Kidney (tissue), 14 donors: Measurements from ENCODE around the gene ST14. TPM values are rescaled to one million over a fixed set of nuclear protein-coding genes. Genes with fewer than 3 reads are reported as not detected.

Experiments used
- DNase-seq, 5 donors: peaks; one replicate each; pipeline ENCODE4 v3.0.0-alpha.2; 2013 to 2020
- FAIRE-seq: peaks from 2 replicates; lab custom pipeline; 2012; peaks lifted over from hg19 to GRCh38; lab: Jason Lieb, UNC
- H3K27ac ChIP-seq, 2 donors: one replicate each; pipeline ENCODE4 v1.7.0; 2013; ENCODE audit warnings: low read depth in 2 of 2, low read length in 2 of 2, inconsistent platforms in 1 of 2
- H3K27me3 ChIP-seq: one replicate; pipeline ENCODE4 v1.7.1; 2013; ENCODE audit warnings: low read length, inconsistent platforms; ENCODE audit not compliant: control insufficient read depth, insufficient read depth
- H3K36me3 ChIP-seq, 3 donors: one replicate each; pipeline versions ENCODE4 v1.7.0 to v1.7.1; 2013; ENCODE audit warnings: low read length in 3 of 3, control low read depth in 1 of 3, inconsistent platforms in 1 of 3; ENCODE audit not compliant: insufficient read depth in 3 of 3, control insufficient read depth in 2 of 3
- H3K4me1 ChIP-seq, 3 donors: one replicate each; pipeline versions ENCODE4 v1.7.0 to v1.7.1; 2013; ENCODE audit warnings: low read length in 3 of 3, inconsistent platforms in 1 of 3, low read depth in 1 of 3; ENCODE audit not compliant: control insufficient read depth in 2 of 3, insufficient read depth in 2 of 3
- H3K4me3 ChIP-seq, 3 donors: one replicate each; pipeline versions ENCODE4 v1.7.0 to v1.8.1; 2013; ENCODE audit warnings: low read length in 3 of 3, control low read depth in 1 of 3, inconsistent platforms in 1 of 3
- H3K9ac ChIP-seq, 3 donors: one replicate each; pipeline versions ENCODE4 v1.7.0 to v1.7.1; 2013; ENCODE audit warnings: low read length in 3 of 3, control low read depth in 1 of 3, inconsistent platforms in 1 of 3
- H3K9me3 ChIP-seq, 3 donors: one replicate each; pipeline versions ENCODE4 v1.7.0 to v1.7.1; 2013; ENCODE audit warnings: low read length in 3 of 3, control low read depth in 1 of 3, inconsistent platforms in 1 of 3; ENCODE audit not compliant: control insufficient read depth in 2 of 3, insufficient read depth in 1 of 3
- CTCF ChIP-seq: IDR thresholded peaks from 3 replicates; pipeline ENCODE4 v1.5.1; 2012; ENCODE audit warnings: mild to moderate bottlenecking, moderate library complexity, borderline replicate concordance; ENCODE audit not compliant: insufficient read depth; ENCODE audit errors: extremely low read depth
- intact Hi-C: fragments of 100-400 bp; cut with DNase I; formaldehyde crosslinking; loops from one replicate; pipeline ENCODE4 v1.11.1; 2022
- polyA plus RNA-seq: library from polyadenylated mRNA; stranded (reverse); fragments of 350-450 nt; fragmentation: Illumina TruSeq; extraction: RNeasy Lipid Tissue Mini Kit (QIAGEN cat#74804); gene quantifications from one replicate; pipeline ENCODE4 v1.2.3, GENCODE V29; 2014; ENCODE audit warnings: low read depth, low replicate concordance; ENCODE audit not compliant: insufficient read depth
- total RNA-seq: library from RNA; stranded (reverse); fragmentation: NEBNext Ultra II Directional; extraction: Animal tissue kit (Norgen Biotek cat#: 25700); gene quantifications from one replicate; pipeline ENCODE4 v1.2.1, GENCODE V29; 2021
- donor health status: control.
- donor health status: control.
- donor health status: control.
- donor health status: control.
- donor health status: control.
- donor health status: DM: yes; HTN: yes; CAD: no.
- donor health status: Normal renal cell carcinoma (clear cell type).

ST14 gene
- total and polyA plus RNA-seq, 2 donors from 2014 or later: 59.3 to 139 TPM

DNA sequence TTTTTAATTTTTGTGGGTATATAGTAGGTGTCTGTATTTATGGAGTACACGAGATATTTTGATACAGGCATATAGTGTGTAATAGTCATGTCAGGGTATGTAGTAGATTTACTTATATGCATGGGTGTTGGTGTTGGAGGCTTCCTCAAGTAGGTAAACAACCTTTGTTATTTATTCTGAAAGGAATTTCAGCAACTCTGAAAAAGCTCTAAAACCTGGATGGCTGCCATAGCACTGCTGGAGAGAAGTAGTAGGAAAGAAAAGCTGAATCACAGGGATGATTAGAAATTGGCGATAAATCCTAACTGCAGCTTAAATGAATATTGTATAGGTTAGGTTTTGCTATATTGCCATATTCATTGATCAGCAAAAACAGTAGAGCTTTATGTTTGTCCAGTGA is 44.4 kb upstream of the ST14 start:
- no peak for FAIRE-seq
- H3K4me1 ChIP-seq: peaks cover 0 to 11% (median 6%) of the 10 kb centered on the region in 3 donors
- H3K9ac ChIP-seq: no peak overlapping the region
- no peak overlapping the region for H3K27ac ChIP-seq
- H3K4me3 ChIP-seq: no peak overlapping the region
- H3K27me3 ChIP-seq: no peaks in the 10 kb centered on the region
- DNase-seq: no peak
- no peaks in the 10 kb centered on the region for H3K9me3 ChIP-seq
- no peak for TF ChIP-seq CTCF
- H3K36me3 ChIP-seq: peaks cover 6 to 15% (median 8%) of the 10 kb centered on the region in 3 donors
- intact Hi-C loops: no loop called here

- intact Hi-C loops: no loop called here
- H3K4me3 ChIP-seq: no peak overlapping the region
- H3K27me3 ChIP-seq: no peaks in the 10 kb centered on the region
- DNase-seq (no peak), FAIRE-seq (no peak)
- peaks cover 0 to 13% (median 9%) of the 10 kb centered on the region in 3 donors for H3K4me1 ChIP-seq
- no peak overlapping the region for H3K27ac ChIP-seq
- no peak overlapping the region for H3K9ac ChIP-seq
- no peaks in the 10 kb centered on the region for H3K9me3 ChIP-seq
- peaks cover 4 to 17% (median 12%) of the 10 kb centered on the region in 3 donors for H3K36me3 ChIP-seq
- TF ChIP-seq CTCF: no peak
Observed at GRCh38 chr11:130118165-130118564, 41.4 kb upstream of the ST14 start.

DNA sequence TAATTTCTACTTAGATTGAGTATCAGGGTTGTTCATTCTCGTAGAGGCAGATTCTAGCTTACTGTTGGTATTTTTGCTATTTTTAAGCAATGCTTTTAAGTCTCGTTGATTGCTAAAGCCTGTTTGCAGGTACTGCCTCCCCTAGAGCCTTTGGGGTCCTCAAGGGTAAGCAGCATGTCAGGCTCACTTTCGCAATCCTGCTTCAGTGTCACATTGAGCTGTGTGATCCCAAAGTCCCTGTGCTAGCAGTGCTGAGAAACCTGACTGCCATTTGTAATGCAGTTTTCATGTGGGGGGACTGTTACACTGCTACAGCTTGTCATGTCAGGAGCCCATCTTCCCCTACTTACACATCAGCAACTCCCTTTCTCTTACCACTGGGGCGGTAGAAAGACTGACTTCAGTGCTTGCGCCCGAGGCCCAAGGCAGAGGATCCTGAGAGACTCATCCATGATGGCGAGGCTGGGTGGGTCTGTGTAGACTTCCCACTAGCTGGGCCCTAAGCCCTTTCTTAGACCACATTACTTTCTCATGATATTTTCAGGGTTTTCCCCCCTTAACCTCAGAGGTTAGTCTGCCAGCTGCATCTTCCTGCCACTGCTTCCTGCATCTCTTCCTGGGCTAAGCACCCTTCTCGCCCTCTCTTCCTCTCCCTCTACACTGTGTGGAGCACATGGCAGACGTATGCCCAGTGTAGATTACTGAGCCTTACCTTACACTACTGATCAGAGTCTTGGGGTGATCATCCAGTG is 40.8 kb upstream of the ST14 start:
- Histone ChIP-seq H3K36me3 (peaks cover 4 to 23% (median 17%) of the 10 kb centered on the region in 3 donors), H3K9me3 (no peaks in the 10 kb centered on the region), H3K4me1 (peaks cover 0 to 13% (median 9%) of the 10 kb centered on the region in 3 donors), H3K9ac (no peak overlapping the region), H3K4me3 (no peak overlapping the region), H3K27ac (no peak overlapping the region), H3K27me3 (no peaks in the 10 kb centered on the region)
- DNase-seq: no peak
- FAIRE-seq: no peak
- TF ChIP-seq CTCF: no peak
- intact Hi-C loops: no loop called here

GRCh38 chr11:130120045-130120444 is 39.5 kb upstream of the ST14 start:
- H3K4me1 ChIP-seq: peaks cover 0 to 13% (median 7%) of the 10 kb centered on the region in 3 donors
- DNase-seq (no peak), FAIRE-seq (no peak)
- TF ChIP-seq CTCF: no peak
- no peak overlapping the region for H3K4me3 ChIP-seq
- H3K27me3 ChIP-seq: no peaks in the 10 kb centered on the region
- intact Hi-C loops: no loop called here
- no peak overlapping the region for H3K27ac ChIP-seq
- H3K36me3 ChIP-seq: peaks cover 4 to 24% (median 23%) of the 10 kb centered on the region in 3 donors
- no peaks in the 10 kb centered on the region for H3K9me3 ChIP-seq
- H3K9ac ChIP-seq: no peak overlapping the region
